Measurements from ENCODE around the gene CD55.

DNA sequence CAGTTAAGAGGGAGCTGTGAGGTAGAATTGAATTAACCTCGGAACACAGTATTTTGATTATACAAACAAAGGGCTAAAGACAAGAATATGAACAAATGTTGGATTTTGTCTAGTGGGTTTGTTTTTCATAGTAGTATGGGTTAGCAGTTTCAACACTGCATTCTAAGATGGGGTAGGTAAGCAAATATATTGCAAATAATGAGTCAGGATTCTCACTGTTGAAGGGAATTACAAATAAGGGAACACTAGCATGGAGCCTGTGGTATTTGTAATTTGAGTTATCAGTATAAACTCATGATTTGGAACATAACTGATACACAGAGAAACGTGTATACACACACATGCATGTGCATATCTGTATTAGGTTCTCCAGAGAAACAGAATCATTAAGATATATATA lies 44.5 kb downstream of the CD55 start:
- TF ChIP-seq, protein P1, sequence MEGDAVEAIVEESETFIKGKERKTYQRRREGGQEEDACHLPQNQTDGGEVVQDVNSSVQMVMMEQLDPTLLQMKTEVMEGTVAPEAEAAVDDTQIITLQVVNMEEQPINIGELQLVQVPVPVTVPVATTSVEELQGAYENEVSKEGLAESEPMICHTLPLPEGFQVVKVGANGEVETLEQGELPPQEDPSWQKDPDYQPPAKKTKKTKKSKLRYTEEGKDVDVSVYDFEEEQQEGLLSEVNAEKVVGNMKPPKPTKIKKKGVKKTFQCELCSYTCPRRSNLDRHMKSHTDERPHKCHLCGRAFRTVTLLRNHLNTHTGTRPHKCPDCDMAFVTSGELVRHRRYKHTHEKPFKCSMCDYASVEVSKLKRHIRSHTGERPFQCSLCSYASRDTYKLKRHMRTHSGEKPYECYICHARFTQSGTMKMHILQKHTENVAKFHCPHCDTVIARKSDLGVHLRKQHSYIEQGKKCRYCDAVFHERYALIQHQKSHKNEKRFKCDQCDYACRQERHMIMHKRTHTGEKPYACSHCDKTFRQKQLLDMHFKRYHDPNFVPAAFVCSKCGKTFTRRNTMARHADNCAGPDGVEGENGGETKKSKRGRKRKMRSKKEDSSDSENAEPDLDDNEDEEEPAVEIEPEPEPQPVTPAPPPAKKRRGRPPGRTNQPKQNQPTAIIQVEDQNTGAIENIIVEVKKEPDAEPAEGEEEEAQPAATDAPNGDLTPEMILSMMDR (IDR thresholded peaks at IDR 0.05), result no peak
- TF ChIP-seq POLR2AphosphoS5 (IDR thresholded peaks at IDR 0.05) (no peak), POLR2A (IDR thresholded peaks at IDR 0.05) (no peak)

Data from suprapubic skin (tissue), 4 donors.